Astrocyte (in vitro differentiated cells and primary cell): ENCODE measurements around the gene CD28. TPM values are rescaled to one million over a fixed set of nuclear protein-coding genes. Genes with fewer than 3 reads are reported as not detected.

Experiments
- DNase-seq: peaks from one replicate; pipeline ENCODE4 v3.0.0-alpha.2; 2010; ENCODE audit warnings: low read depth
- FAIRE-seq: peaks from 2 replicates; lab custom pipeline; 2011; peaks lifted over from hg19 to GRCh38; lab: Jason Lieb, UNC
- H2AFZ ChIP-seq: 2 replicates; pipeline ENCODE4 v1.6.0; 2012; ENCODE audit warnings: low read depth, low read length, inconsistent platforms
- H3K27ac ChIP-seq: 2 replicates; pipeline ENCODE4 v1.5.1; 2011; ENCODE audit warnings: low read depth, low read length, inconsistent platforms
- H3K27me3 ChIP-seq: 2 replicates; pipeline ENCODE4 v1.6.0; 2011; ENCODE audit warnings: low read length, inconsistent platforms; ENCODE audit not compliant: insufficient read depth
- H3K36me3 ChIP-seq: 2 replicates; pipeline ENCODE4 v1.5.1; 2011; ENCODE audit warnings: low read length, inconsistent platforms; ENCODE audit not compliant: insufficient read depth
- H3K4me1 ChIP-seq: 2 replicates; pipeline ENCODE4 v1.5.1; 2011; ENCODE audit warnings: low read length, inconsistent platforms; ENCODE audit not compliant: insufficient read depth
- H3K4me2 ChIP-seq: 2 replicates; pipeline ENCODE4 v1.6.0; 2012; ENCODE audit warnings: low read length, inconsistent platforms
- H3K4me3 ChIP-seq: 2 replicates; pipeline ENCODE4 v1.5.1; 2011; ENCODE audit warnings: low read depth, mild to moderate bottlenecking, low read length, inconsistent platforms; ENCODE audit not compliant: insufficient read depth
- H3K79me2 ChIP-seq: 2 replicates; pipeline ENCODE4 v1.6.0; 2012; ENCODE audit warnings: mild to moderate bottlenecking, low read length, inconsistent platforms; ENCODE audit not compliant: insufficient read depth
- H3K9ac ChIP-seq: 2 replicates; pipeline ENCODE4 v1.6.0; 2012; ENCODE audit warnings: mild to moderate bottlenecking, low read length, inconsistent platforms
- H3K9me3 ChIP-seq: 2 replicates; pipeline ENCODE4 v1.5.1; 2012; ENCODE audit warnings: low read depth, mild to moderate bottlenecking, low read length, inconsistent platforms; ENCODE audit not compliant: insufficient read depth
- H4K20me1 ChIP-seq: 2 replicates; pipeline ENCODE4 v1.6.0; 2012; ENCODE audit warnings: low read length, inconsistent platforms; ENCODE audit not compliant: insufficient read depth
- H3K27ac Mint-ChIP-seq: one replicate; pipeline ENCODE4 v1.8.0; 2021; ENCODE audit warnings: mild to moderate bottlenecking, mixed read lengths; ENCODE audit not compliant: unreplicated experiment
- H3K27me3 Mint-ChIP-seq: one replicate; pipeline ENCODE4 v1.8.0; 2021; ENCODE audit warnings: low read depth, mixed read lengths; ENCODE audit not compliant: unreplicated experiment
- H3K36me3 Mint-ChIP-seq: one replicate; pipeline ENCODE4 v1.8.0; 2021; ENCODE audit warnings: low read depth, mixed read lengths; ENCODE audit not compliant: unreplicated experiment
- H3K4me1 Mint-ChIP-seq: one replicate; pipeline ENCODE4 v1.8.0; 2021; ENCODE audit warnings: low read depth, mixed read lengths; ENCODE audit not compliant: unreplicated experiment
- H3K4me3 Mint-ChIP-seq: one replicate; pipeline ENCODE4 v1.8.0; 2021; ENCODE audit warnings: mild to moderate bottlenecking, moderate library complexity, mixed read lengths; ENCODE audit not compliant: unreplicated experiment
- H3K9me3 Mint-ChIP-seq: one replicate; pipeline ENCODE4 v1.8.0; 2021; ENCODE audit warnings: mild to moderate bottlenecking, mixed read lengths; ENCODE audit not compliant: unreplicated experiment
- CTCF ChIP-seq: IDR thresholded peaks from 2 replicates; pipeline ENCODE4 v1.5.1; 2011; ENCODE audit warnings: low read depth, mild to moderate bottlenecking, inconsistent platforms, low read length, moderate library complexity; ENCODE audit not compliant: insufficient read depth
- EZH2 ChIP-seq: IDR thresholded peaks from 2 replicates; pipeline ENCODE4 v1.6.1; 2012; ENCODE audit warnings: mild to moderate bottlenecking, low read length, inconsistent platforms; ENCODE audit not compliant: insufficient read depth
- total RNA-seq: library from RNA; stranded (reverse); gene quantifications from 2 replicates; pipeline ENCODE4 v1.2.1, GENCODE V29; 2021

The CD28 gene
- total RNA-seq, 1 donor from 2014 or later = not detected

- no peaks in the 10 kb centered on the region for H3K27me3 ChIP-seq
- H3K27me3 Mint-ChIP-seq = no peaks in the 10 kb centered on the region
- H3K4me1 Mint-ChIP-seq = no peaks in the 10 kb centered on the region
- H3K9me3 ChIP-seq = no peaks in the 10 kb centered on the region
- no peaks in the 10 kb centered on the region for H3K36me3 ChIP-seq
- H3K79me2 ChIP-seq = no peaks in the 10 kb centered on the region
- FAIRE-seq = peak; percentile 97
- H3K4me3 ChIP-seq = no peak overlapping the region
- H3K36me3 Mint-ChIP-seq = no peaks in the 10 kb centered on the region
- no peak overlapping the region for H3K4me2 ChIP-seq
- H3K9me3 Mint-ChIP-seq = peaks cover 4% of the 10 kb centered on the region
- no peak overlapping the region for H3K27ac ChIP-seq
- H2AFZ ChIP-seq = no peak overlapping the region
- no peak overlapping the region for H3K4me3 Mint-ChIP-seq
- H3K4me1 ChIP-seq = no peaks in the 10 kb centered on the region
- TF ChIP-seq CTCF = no peak
- TF ChIP-seq EZH2 = no peak
- DNase-seq = peak; percentile 20
- no peak overlapping the region for H3K27ac Mint-ChIP-seq
- H4K20me1 ChIP-seq = no peaks in the 10 kb centered on the region
- H3K9ac ChIP-seq = no peak overlapping the region
These were observed 45.3 kb downstream of the CD28 start for GRCh38 chr2:203751685-203752271.

- Mint-ChIP-seq H3K9me3 (peaks cover 4% of the 10 kb centered on the region), H3K4me1 (peaks cover 17% of the 10 kb centered on the region), H3K36me3 (no peaks in the 10 kb centered on the region), H3K27ac (no peak overlapping the region), H3K4me3 (no peak overlapping the region), H3K27me3 (no peaks in the 10 kb centered on the region)
- Histone ChIP-seq H3K27me3 (no peaks in the 10 kb centered on the region), H3K36me3 (no peaks in the 10 kb centered on the region), H3K4me2 (no peak overlapping the region), H3K4me3 (no peak overlapping the region), H4K20me1 (no peaks in the 10 kb centered on the region), H2AFZ (no peak overlapping the region), H3K9ac (no peak overlapping the region), H3K9me3 (no peaks in the 10 kb centered on the region), H3K79me2 (no peaks in the 10 kb centered on the region), H3K27ac (no peak overlapping the region), H3K4me1 (peaks cover 22% of the 10 kb centered on the region)
- no peak for DNase-seq
- FAIRE-seq = peak; percentile 39
- no peak for TF ChIP-seq CTCF
- no peak for TF ChIP-seq EZH2
These were observed 49.7 kb downstream of the CD28 start for GRCh38 chr2:203756161-203756560.

GRCh38 chr2:203758841-203759689 is 52.6 kb downstream of the CD28 start:
- Histone ChIP-seq H3K9ac (peak overlapping the region; percentile 69), H3K9me3 (no peaks in the 10 kb centered on the region), H3K4me1 (peaks cover 22% of the 10 kb centered on the region), H2AFZ (peak overlapping the region; percentile 11), H4K20me1 (no peaks in the 10 kb centered on the region), H3K27ac (peak overlapping the region; percentile 88), H3K4me2 (peak overlapping the region; percentile 63), H3K79me2 (no peaks in the 10 kb centered on the region), H3K27me3 (no peaks in the 10 kb centered on the region), H3K36me3 (no peaks in the 10 kb centered on the region), H3K4me3 (no peak overlapping the region)
- Mint-ChIP-seq H3K36me3 (no peaks in the 10 kb centered on the region), H3K27me3 (no peaks in the 10 kb centered on the region), H3K9me3 (peaks cover 4% of the 10 kb centered on the region), H3K27ac (peak overlapping the region; percentile 60), H3K4me1 (peaks cover 17% of the 10 kb centered on the region), H3K4me3 (no peak overlapping the region)
- TF ChIP-seq CTCF (no peak), EZH2 (no peak)
- DNase-seq (peak; percentile 75), FAIRE-seq (peak; percentile 72)
